GM20000 (cell line): Measurements from ENCODE around the gene ATP6V1C2.

Experiments used
- DNase-seq: peaks from one replicate; pipeline ENCODE4 v3.0.0; 2012; ENCODE audit warnings: low spot score
- CTCF ChIP-seq: IDR thresholded peaks from 2 replicates; pipeline ENCODE4 v1.5.1; 2012; ENCODE audit warnings: mild to moderate bottlenecking, control low read depth; ENCODE audit errors: extremely low read depth, missing control alignments

Gene ATP6V1C2

GRCh38 chr2:10826026-10826425, 104.6 kb downstream of the ATP6V1C2 start:
- TF ChIP-seq CTCF: no peak
- DNase-seq: no peak

GRCh38 chr2:10826625-10827024, 105.2 kb downstream of the ATP6V1C2 start:
- no peak for TF ChIP-seq CTCF
- DNase-seq: no peak

- TF ChIP-seq CTCF: no peak
Observed at GRCh38 chr2:10828346-10828745, 106.9 kb downstream of the ATP6V1C2 start.

GRCh38 chr2:10829299-10829698, 107.9 kb downstream of the ATP6V1C2 start:
- TF ChIP-seq CTCF: no peak
- DNase-seq: no peak

More at GRCh38 chr2:10828346-10828745, 106.9 kb downstream of the ATP6V1C2 start:
- no peak for DNase-seq

- no peak for TF ChIP-seq CTCF
- DNase-seq: no peak
Observed at GRCh38 chr2:10830203-10830602, 108.8 kb downstream of the ATP6V1C2 start.

GRCh38 chr2:10830641-10831399, 109.4 kb downstream of the ATP6V1C2 start:
- DNase-seq: no peak
- no peak for TF ChIP-seq CTCF

GRCh38 chr2:10831400-10831985, 110.1 kb downstream of the ATP6V1C2 start:
- DNase-seq: no peak
- TF ChIP-seq CTCF: no peak
